ENCODE data around the gene PLB1. TPM values are rescaled to one million over a fixed set of nuclear protein-coding genes. Genes with fewer than 3 reads are reported as not detected.

PLB1 gene
- total RNA-seq, 1 experiment from 2014 or later: 0.91 TPM

GRCh38 chr2:28629910-28630309 is 134.1 kb downstream of the PLB1 start:
- H3K9me3 Mint-ChIP-seq (ENCODE audit: unreplicated experiment): no peaks in the 10 kb centered on the region
- no peaks in the 10 kb centered on the region for H3K36me3 Mint-ChIP-seq (ENCODE audit: insufficient read depth, unreplicated experiment)
- ChIA-PET POLR2A (interaction anchor here (1.2 kb wide), 1 partner anchor 20 kb away, joined by 3 read pairs; no protein-coding TSS in a partner anchor), CTCF (no interaction called here)
- no peak overlapping the region for H3K27ac Mint-ChIP-seq (ENCODE audit: low read depth, unreplicated experiment)
- intact Hi-C loops (cut with micrococcal nuclease): no loop called here
- no peak for DNase-seq (ENCODE audit: unreplicated experiment)
- H3K4me1 Mint-ChIP-seq (ENCODE audit: insufficient read depth, unreplicated experiment): peaks cover 14% of the 10 kb centered on the region
- no peak for TF ChIP-seq CTCF (IDR thresholded peaks at IDR 0.05; ENCODE audit: unreplicated experiment)
- H3K27me3 Mint-ChIP-seq (ENCODE audit: insufficient read depth, unreplicated experiment): no peaks in the 10 kb centered on the region
- BruUV-seq (replicated peaks): no TSS peak
- no peak overlapping the region for H3K4me3 Mint-ChIP-seq (ENCODE audit: unreplicated experiment)

- CTCF ChIA-PET: no interaction called here
- DNase-seq (ENCODE audit: unreplicated experiment): no peak
These were observed 134.5 kb downstream of the PLB1 start for GRCh38 chr2:28630341-28630740.

GRCh38 chr2:28631514-28632206 is 135.8 kb downstream of the PLB1 start:
- DNase-seq (ENCODE audit: unreplicated experiment): no peak
- H3K36me3 Mint-ChIP-seq (ENCODE audit: insufficient read depth, unreplicated experiment): no peaks in the 10 kb centered on the region
- no TSS peak for BruUV-seq (replicated peaks)
- H3K4me1 Mint-ChIP-seq (ENCODE audit: insufficient read depth, unreplicated experiment): peaks cover 14% of the 10 kb centered on the region
- no peak overlapping the region for H3K4me3 Mint-ChIP-seq (ENCODE audit: unreplicated experiment)
- POLR2A ChIA-PET: interaction anchor here (0.6 to 1.7 kb wide), 2 partner anchors 120 to 1884 kb away, joined by 4 to 5 read pairs; partner anchors contain the start of gene PPP1CB
- no peaks in the 10 kb centered on the region for H3K27me3 Mint-ChIP-seq (ENCODE audit: insufficient read depth, unreplicated experiment)
- intact Hi-C loops (cut with micrococcal nuclease): no loop called here
- CTCF ChIA-PET: interaction anchor here (1.6 kb wide), 1 partner anchor 10 kb away, joined by 4 read pairs; no protein-coding TSS in a partner anchor
- no peaks in the 10 kb centered on the region for H3K9me3 Mint-ChIP-seq (ENCODE audit: unreplicated experiment)
- TF ChIP-seq CTCF (IDR thresholded peaks at IDR 0.05; ENCODE audit: unreplicated experiment): no peak
- no peak overlapping the region for H3K27ac Mint-ChIP-seq (ENCODE audit: low read depth, unreplicated experiment)

More at GRCh38 chr2:28630341-28630740, 134.5 kb downstream of the PLB1 start:
- BruUV-seq (replicated peaks): no TSS peak
- Mint-ChIP-seq H3K27me3 (ENCODE audit: insufficient read depth, unreplicated experiment) (no peaks in the 10 kb centered on the region), H3K4me3 (ENCODE audit: unreplicated experiment) (no peak overlapping the region), H3K27ac (ENCODE audit: low read depth, unreplicated experiment) (no peak overlapping the region), H3K36me3 (ENCODE audit: insufficient read depth, unreplicated experiment) (no peaks in the 10 kb centered on the region), H3K4me1 (ENCODE audit: insufficient read depth, unreplicated experiment) (peaks cover 14% of the 10 kb centered on the region), H3K9me3 (ENCODE audit: unreplicated experiment) (no peaks in the 10 kb centered on the region)
- TF ChIP-seq CTCF (IDR thresholded peaks at IDR 0.05; ENCODE audit: unreplicated experiment): no peak
- intact Hi-C loops (cut with micrococcal nuclease): no loop called here
- POLR2A ChIA-PET: no interaction called here

GRCh38 chr2:28632791-28633190 is 136.9 kb downstream of the PLB1 start:
- no peak overlapping the region for H3K27ac Mint-ChIP-seq (ENCODE audit: low read depth, unreplicated experiment)
- no peak overlapping the region for H3K4me3 Mint-ChIP-seq (ENCODE audit: unreplicated experiment)
- CTCF ChIA-PET: interaction anchor here (0.6 to 1.6 kb wide), 2 partner anchors 11 to 23 kb away, joined by 3 to 4 read pairs; no protein-coding TSS in a partner anchor
- H3K9me3 Mint-ChIP-seq (ENCODE audit: unreplicated experiment): no peaks in the 10 kb centered on the region
- POLR2A ChIA-PET: no interaction called here
- H3K4me1 Mint-ChIP-seq (ENCODE audit: insufficient read depth, unreplicated experiment): peaks cover 15% of the 10 kb centered on the region
- TF ChIP-seq CTCF (IDR thresholded peaks at IDR 0.05; ENCODE audit: unreplicated experiment): no peak
- BruUV-seq (replicated peaks): no TSS peak
- DNase-seq (ENCODE audit: unreplicated experiment): no peak
- no peaks in the 10 kb centered on the region for H3K27me3 Mint-ChIP-seq (ENCODE audit: insufficient read depth, unreplicated experiment)
- intact Hi-C loops (cut with micrococcal nuclease): no loop called here
- no peaks in the 10 kb centered on the region for H3K36me3 Mint-ChIP-seq (ENCODE audit: insufficient read depth, unreplicated experiment)
